CD4-positive, alpha-beta T cell treated with Interleukin-21 for 1 hour (primary cell): ENCODE data around the gene STARD13.

Experiments used
- DNase-seq: peaks from one replicate; pipeline ENCODE4 v3.0.0-alpha.2; 2020

Gene STARD13

DNA sequence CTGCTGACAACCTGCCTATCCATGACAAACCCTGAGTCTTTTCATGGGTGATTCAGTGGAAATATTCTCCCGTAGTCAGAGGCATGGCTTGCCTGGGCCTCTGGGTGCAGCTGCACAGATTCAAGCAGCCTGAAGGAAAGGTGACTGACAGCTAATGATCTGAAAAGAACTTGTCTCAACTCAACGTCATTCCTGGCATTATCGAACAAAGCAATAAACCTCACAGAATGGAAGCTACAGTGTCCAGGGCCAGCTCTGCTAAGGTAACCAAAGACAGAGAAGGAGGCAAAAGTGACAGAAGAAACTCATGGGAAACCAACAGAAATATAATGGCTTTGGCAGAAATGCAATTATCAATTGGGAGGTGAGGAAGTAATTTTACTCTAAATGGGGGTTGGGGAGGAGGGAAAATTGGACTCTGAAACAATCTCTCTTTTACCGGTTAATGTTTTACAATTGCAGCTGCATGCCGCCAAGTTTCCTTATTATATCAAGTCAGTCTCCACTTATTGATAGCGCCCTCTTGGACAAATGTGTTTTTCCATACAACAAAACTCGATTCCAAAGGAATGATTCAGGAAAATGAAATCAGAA is 12.9 kb downstream of the STARD13 start:
- no peak for DNase-seq

- DNase-seq, result no peak
Observed at GRCh38 chr13:33271759-33272158, 13.8 kb downstream of the STARD13 start.

DNA sequence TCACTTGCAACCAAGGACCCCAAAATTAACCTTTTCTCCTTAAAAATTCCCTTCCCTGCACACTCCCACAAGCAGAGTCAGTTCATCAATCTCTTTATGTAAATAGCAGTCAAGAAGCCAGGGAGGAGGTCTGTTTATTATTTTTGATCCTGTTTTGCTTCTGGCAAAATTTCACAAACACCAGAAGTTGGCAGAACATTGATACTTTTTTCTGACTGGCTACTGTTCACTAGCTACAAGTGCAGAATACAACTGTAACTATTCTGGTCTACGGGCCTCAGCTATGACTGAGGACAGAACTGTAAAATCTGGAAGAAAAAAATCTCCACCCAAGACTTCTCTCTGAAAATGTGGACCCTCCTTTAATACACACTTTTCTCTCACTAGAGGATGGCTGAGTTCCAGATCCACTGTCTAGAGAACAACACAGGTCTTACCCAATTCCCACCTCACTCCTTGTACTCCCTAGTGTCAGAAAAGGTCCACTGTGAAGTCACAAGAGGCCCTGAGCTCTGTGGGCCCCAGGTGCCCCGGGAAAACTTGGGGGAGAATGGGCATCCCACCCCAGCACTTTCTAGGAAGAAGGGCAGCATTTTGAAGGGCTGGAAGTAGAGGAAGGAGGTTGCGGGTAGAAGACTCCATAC is 14.5 kb downstream of the STARD13 start:
- DNase-seq, result no peak

DNA sequence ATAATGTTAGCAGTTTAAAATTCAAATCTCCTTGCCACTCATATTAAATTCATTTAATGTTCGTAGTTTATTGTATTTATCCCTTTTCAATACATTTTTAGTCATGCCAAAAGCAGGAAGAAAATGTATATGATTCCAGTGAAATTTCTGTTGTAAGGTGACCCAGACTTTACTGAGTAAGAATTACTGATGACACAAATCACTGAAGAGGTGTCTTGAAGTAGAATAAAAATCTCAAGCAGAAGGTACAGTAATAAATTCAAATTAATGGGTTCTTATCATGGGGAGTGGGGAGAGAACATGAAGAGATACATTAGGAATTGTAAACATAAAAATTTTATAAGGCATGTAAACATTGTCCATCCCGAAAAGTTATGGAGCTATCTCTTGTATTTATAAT is 19.9 kb downstream of the STARD13 start:
- DNase-seq, result no peak

DNA sequence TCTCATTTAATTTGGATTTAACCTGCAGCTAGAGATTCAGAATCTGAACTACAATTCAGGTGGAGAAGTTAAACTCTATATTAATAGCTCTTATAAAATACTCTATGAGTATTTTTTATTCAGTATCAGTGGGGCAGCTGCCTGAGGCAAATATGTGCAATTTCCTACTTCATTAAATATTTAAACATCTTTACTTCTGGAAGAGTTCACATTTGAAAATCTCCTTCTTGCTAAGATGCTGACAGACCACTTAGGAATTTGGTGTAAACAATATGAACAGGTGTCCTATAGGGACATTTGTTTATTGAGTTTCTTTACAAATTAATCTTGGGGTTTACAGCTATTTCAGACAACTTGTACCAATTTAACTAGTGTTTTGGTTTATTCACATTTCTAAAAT is 20.4 kb downstream of the STARD13 start:
- no peak for DNase-seq

DNA sequence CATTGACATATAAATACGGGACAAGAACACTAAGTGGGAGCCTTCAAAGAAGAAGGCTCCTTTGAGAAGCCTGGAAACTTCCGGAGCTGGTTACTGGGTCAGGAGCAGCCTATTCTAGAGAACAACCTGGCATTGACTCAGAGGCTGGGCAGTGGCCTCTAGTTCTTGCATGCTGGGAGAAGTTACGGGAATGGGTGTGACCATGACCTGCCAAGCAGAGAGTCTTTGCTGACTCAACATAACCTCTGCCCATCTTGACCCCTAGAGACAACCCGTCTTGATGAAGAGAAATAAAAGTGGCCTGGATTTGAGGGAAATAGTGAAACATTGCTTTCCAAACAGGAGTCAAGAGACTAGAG is 21.0 kb downstream of the STARD13 start:
- DNase-seq, result no peak

GRCh38 chr13:33263976-33264619 is 21.5 kb downstream of the STARD13 start:
- DNase-seq, result no peak

- no peak for DNase-seq
Observed at GRCh38 chr13:33263484-33263883, 22.1 kb downstream of the STARD13 start.

DNA sequence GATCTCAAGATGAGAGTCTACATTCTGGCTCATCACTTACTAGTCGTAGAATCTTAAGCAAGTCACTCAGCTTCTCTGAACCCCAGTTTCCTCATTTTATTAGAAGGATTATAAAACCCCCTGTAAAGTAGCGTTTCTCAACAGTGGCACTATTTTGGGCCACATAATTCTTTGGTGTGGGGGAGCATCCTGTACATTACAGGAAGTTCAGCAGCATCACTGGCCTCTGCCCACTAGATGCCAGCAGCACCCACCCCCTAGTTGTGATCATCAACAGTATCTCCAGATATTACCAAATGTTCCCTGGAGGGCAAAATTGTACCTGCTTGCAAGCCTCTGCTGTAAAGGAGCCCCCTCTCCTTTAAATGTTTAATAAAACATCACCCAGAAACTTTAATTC is 22.6 kb downstream of the STARD13 start:
- DNase-seq, result no peak

DNA sequence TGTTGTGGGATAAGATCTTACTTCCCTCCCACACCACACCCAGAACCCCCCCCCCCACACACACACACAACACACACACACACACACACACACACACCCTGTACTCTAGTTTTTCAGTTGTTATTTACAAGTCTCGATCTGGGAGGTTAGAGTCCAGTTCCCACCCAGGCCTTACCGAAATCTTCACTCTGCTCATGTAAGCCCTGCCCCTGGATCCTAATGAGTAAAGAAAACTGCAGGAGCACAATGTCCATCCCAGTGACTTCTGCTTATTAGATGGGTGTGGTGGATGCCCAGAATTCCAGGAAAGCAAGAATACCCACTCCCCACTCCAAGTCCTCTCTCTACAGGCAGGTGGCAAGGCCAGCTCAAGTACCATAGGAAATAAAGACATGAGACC is 23.0 kb downstream of the STARD13 start:
- DNase-seq, result no peak

- DNase-seq, result no peak
Observed at GRCh38 chr13:33262062-33262487, 23.5 kb downstream of the STARD13 start.

- no peak for DNase-seq
Observed at GRCh38 chr13:33261387-33262061, 24.0 kb downstream of the STARD13 start.

DNA sequence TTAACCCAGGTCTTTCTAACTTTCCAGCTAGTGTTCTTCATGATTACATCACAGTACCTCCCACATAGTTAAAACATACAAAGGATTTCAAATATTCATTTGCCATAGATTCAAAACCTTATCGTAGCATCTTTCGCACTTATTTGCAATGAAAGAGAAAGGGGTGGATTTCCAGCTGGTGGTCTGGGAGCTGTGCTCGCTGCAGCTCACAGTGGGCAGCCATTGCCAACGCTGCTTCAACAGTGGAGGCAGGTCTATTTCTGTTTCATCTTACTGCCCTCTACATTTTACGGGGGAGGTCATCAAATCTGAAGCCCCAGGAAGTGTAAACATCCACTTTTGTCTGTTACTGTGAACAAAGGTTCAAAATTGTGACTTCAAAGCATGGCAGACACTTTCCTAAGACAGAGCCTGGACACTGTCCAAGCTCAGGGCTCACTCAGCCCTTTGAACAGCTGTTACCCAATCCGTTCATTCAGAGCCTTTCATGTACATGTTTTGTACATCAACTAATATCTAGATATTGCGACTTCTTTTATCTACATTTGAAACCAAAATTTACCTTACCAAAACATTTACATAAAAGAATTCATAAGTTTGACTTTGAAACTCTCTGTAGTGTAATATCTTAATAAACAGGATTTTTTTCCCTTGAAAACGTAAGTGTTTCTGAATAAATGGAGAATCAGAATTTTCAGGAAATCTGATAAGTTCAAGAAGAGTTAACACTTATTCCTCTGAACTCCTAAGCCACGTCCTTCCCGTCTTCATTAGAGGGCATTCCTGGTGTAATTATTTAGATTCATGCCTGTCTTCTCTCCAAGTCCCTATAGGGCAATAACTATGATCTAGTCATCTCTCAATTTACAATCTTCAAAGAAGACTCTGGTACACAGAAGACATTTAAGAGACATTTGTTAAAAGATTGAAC is 25.1 kb downstream of the STARD13 start:
- DNase-seq, result no peak

DNA sequence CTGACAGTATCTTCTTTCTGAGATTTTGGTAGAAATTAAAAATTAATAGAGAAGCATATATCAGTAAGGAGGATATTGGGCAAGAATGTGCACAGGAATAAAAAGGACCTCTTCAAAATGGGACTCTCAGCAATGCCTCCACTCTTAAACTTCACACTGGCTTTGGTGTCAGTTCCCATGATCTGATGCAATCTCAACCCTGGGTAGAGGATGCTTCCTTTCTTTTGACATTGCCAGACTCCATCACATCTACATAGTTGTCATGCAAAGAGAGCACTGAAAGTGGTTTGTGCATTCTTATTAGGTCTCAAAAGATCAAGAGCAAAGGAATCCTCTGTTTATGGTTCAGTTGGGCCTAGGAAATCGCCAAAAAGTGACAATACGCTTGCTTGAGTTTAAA is 26.3 kb downstream of the STARD13 start:
- DNase-seq, result no peak

DNA sequence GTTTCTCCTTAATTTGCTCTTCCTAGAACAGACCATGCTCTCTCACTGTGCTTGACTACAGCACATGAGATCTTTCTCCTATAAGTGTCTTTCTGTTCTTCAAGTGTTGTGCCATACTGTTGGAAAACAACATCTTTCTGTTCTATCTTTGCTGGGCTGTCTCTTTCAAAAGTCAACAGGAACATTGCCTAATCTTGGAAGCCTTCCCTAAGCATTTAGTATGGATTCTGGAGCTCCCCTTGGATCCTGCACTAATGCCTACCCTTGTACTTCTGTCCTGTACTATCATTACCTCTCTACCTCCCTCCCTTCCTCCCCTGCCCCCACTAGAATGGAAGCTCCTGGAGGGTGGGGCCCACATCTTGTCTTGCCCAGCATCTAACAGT is 26.8 kb downstream of the STARD13 start:
- no peak for DNase-seq

DNA sequence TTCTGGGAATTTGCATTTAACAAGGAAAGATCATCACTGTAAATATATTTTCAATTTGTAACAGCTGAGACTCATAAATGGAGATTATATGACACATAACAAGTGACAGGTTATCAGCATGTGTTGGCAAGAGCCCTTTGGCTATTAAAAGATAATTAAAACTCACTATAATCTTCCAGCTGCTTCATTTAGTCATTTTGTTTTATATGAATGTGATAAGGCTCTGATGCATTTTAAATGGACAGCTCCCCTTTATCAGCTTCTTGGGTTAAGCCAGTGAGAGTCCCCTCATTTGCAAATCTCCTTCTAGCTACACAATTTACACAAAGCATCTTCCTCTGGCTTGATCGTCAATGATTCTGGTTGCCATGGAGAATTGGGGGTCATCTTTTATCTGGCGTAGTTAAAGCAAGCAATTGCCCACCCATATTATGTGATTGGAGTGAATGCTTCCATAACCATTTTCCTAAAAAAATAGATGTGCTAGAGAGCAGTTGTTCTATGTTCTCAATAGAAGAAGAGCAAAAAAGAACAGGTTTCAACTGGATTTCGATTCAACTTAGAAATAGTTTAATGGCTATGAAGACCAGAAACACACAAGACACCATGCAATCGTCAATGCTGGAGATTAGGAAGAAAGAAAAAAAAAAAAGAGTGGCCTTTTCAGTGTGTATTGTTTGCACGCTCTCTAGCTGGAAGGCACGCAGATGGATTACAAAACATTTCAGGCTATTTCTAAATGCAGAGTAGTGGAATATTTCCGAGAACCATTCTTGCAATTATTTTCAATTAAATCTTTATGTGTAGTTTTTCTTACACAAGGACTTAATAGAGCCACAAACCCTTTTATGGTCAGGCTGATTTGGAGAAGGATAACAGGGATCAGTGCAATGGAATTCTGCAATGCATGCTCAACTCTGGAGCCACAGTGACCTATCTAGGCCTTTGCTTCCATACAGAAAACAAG is 27.4 kb downstream of the STARD13 start:
- no peak for DNase-seq

- DNase-seq, result no peak
Observed at GRCh38 chr13:33256148-33256840, 29.3 kb downstream of the STARD13 start.

DNA sequence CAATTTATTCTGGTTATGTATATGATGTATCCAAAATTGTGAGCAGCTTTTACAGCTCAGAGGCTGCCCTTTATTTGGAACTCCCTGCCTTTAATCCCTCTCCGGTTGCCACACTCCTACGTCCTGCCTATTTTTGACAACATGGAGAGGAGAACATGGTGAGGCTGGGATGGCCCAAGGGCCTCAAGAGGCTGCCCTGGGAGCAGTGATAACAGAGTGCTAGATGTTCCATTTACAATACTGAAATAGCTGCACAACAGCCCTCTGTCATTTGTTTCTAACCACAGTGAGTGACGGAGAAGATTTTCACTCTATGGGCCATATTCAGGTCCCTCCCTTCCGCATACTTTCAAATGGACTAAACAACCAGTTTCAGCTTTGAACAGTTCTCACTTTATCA is 33.4 kb downstream of the STARD13 start:
- DNase-seq, result no peak

DNA sequence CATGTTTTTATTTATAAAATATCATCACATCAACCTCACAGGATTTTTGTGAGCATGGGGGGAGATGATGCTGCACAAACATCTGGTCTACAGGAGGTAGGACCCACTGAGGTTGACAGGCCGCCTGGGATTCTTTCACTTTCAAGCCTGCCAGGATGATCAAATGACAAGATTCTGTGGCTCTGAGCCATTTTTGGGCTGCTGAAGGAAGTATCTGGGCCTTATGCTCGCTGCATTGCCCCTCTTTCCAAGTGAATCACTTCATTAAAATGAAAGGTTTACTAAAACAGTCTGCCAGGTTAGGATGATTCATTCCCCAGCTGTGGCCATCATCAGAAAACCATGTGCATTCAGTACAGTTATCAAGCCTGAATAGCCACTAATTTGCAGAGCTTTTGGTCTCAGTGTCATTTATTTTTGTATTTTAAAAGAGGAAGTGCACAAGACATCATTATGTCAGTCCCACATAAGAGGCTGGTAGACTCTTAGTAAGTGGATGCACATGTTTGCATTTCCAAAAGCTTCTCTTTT is 34.4 kb downstream of the STARD13 start:
- no peak for DNase-seq

DNA sequence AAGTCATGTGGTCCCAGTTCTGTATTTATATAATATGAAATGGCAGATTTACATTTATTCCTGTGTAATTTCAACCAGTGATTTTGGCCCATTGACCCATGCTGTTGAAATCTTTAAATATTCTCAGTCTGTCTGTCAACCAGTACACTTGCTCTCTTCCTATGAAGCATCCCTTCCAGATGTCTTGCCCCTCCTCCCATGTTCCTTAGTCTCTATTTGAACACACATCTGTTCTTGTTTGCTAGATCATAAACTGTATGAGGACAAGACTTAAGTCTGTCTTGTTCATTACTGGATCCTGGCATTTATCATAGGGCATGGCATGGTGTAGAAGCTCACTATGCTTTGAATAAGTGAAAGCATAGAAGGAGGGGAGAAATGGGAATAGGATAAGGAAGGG is 34.9 kb downstream of the STARD13 start:
- no peak for DNase-seq

DNA sequence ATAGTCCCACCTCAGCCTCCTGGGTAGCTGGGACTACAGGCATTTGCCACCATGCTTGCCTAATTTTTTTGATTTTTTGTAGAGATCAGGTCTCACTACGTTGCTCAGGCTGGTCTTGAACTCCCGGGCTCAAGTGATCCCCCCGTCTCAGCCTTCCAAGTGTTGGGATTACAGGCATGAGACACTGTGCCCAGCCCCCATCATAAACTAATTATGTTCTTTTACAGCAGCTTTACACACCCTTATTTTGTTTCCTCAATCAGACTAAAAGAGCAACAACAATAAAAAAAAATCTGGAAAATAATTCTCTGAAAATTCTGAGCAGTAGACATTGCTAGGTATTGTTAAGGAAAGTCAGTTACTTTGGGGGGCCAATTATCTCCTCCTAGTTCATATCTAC is 35.7 kb downstream of the STARD13 start:
- DNase-seq, result no peak
